Neutrophil (primary cell): ENCODE results near the gene TF.
A peak's percentile ranks its signal among the peaks of the same experiment; 100 is the strongest.

Source experiments
- H3K27ac ChIP-seq: fragments of 200-600 bp; sonication (generic); 2 replicates; pipeline ENCODE4 v1.5.1; 2016; ENCODE audit warnings: mild to moderate bottlenecking, moderate library complexity
- H3K27me3 ChIP-seq: fragments of 200-600 bp; sonication (generic); 2 replicates; pipeline ENCODE4 v1.6.0; 2016; ENCODE audit warnings: mild to moderate bottlenecking
- H3K36me3 ChIP-seq: fragments of 200-600 bp; sonication (generic); 2 replicates; pipeline ENCODE4 v1.5.1; 2017
- H3K4me1 ChIP-seq, 2 experiments: fragments of 200-600 bp in 1 of 2; sonication (generic) in 1 of 2; 1 replicate in 1 of 2; 2 replicates in 1 of 2; pipeline versions ENCODE4 v1.5.1 to v1.6.1; 2013 to 2016; ENCODE audit warnings: low read depth in 1 of 2, low read length in 1 of 2, mild to moderate bottlenecking in 1 of 2, moderate library complexity in 1 of 2; ENCODE audit not compliant: control insufficient read depth in 1 of 2, insufficient read depth in 1 of 2
- H3K4me3 ChIP-seq, 2 experiments: fragments of 200-600 bp in 1 of 2; sonication (generic) in 1 of 2; 1 replicate in 1 of 2; 2 replicates in 1 of 2; pipeline ENCODE4 v1.5.1; 2013 to 2016; ENCODE audit warnings: low read depth in 1 of 2, low read length in 1 of 2, mild to moderate bottlenecking in 1 of 2, moderate library complexity in 1 of 2
- H3K9me3 ChIP-seq: fragments of 200-600 bp; sonication (generic); 2 replicates; pipeline ENCODE4 v1.5.1; 2016
- TF ChIP-seq, protein P1 (sequence below): fragments of 200-600 bp; sonication (generic); IDR thresholded peaks from 2 replicates; pipeline ENCODE4 v1.5.1; 2016; ENCODE audit warnings: antibody characterized with exemption

TF gene

DNA sequence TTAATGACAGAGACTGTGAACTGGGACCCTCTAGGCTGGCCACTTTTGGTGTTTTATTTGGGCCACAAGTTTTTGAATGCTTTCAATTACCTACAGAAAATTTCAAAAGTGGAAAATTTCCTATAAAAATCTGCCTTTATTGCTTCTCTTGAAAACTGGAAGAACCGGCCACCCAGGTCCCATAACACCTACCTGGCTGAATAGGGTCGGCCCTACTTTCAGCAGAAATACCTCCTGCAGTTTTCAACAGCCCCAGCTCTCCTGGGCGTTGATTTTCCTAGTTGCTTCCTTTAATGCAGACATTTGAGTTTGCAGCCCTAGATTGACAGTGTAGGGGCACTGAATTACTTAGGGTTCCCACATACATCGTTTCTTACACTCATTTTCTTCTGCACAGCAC lies 58.7 kb downstream of the TF start:
- TF ChIP-seq, protein P1, sequence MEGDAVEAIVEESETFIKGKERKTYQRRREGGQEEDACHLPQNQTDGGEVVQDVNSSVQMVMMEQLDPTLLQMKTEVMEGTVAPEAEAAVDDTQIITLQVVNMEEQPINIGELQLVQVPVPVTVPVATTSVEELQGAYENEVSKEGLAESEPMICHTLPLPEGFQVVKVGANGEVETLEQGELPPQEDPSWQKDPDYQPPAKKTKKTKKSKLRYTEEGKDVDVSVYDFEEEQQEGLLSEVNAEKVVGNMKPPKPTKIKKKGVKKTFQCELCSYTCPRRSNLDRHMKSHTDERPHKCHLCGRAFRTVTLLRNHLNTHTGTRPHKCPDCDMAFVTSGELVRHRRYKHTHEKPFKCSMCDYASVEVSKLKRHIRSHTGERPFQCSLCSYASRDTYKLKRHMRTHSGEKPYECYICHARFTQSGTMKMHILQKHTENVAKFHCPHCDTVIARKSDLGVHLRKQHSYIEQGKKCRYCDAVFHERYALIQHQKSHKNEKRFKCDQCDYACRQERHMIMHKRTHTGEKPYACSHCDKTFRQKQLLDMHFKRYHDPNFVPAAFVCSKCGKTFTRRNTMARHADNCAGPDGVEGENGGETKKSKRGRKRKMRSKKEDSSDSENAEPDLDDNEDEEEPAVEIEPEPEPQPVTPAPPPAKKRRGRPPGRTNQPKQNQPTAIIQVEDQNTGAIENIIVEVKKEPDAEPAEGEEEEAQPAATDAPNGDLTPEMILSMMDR, result no peak

GRCh38 chr3:133805384-133805701 lies 59.1 kb downstream of the TF start:
- Histone ChIP-seq H3K27me3 (peaks cover 22% of the 10 kb centered on the region), H3K9me3 (no peaks in the 10 kb centered on the region), H3K27ac (no peak overlapping the region), H3K36me3 (no peaks in the 10 kb centered on the region), H3K4me1 (peaks cover 6 to 14% of the 10 kb centered on the region in 2 experiments), H3K4me3 (peak overlapping the region; percentile 68 to 73)
- TF ChIP-seq, protein P1, result no peak

More for the DNA sequence above, 58.7 kb downstream of the TF start:
- Histone ChIP-seq H3K27me3 (peaks cover 26% of the 10 kb centered on the region), H3K4me1 (peaks cover 6 to 14% of the 10 kb centered on the region in 2 experiments), H3K9me3 (no peaks in the 10 kb centered on the region), H3K36me3 (no peaks in the 10 kb centered on the region), H3K4me3 (no peak overlapping the region), H3K27ac (no peak overlapping the region)

DNA sequence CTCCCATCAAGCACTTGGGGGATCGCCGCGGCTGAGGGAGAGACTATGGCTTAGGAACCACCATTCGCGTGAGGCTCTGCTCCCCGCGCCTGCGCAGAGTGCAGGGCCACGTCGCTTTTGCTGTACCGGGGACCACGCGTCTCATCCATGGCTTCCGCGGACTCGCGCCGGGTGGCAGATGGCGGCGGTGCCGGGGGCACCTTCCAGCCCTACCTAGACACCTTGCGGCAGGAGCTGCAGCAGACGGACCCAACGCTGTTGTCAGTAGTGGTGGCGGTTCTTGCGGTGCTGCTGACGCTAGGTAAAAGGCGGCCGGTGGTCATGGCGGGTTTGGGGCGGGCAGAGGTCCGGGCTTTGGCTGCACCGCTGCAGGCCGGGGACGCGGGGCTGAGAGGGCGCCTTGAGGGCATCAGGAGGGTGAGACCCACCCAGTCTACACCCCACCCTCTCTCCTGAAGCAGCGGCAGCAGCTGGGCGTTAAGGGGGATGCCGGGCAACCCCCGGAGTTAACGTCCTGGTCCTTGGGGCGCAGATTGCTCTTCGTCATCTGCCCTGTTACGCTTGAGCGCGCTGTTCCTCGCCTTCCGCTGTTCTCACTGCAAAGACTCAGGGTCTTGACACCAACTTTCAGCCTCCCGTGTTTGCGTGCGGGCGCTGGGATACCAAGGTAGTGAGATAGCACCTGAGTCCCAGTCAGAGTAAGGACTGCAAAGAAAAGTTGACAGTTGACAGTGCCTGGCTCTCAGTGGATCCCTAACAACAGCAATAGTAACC lies 59.7 kb downstream of the TF start, which contains the start of gene SRPRB:
Gene SRPRB (plus strand): TSS at position 114 of the 774 bp plus-strand sequence. CDS start 34 bp downstream, at position 148.
- H3K27me3 ChIP-seq, result peaks cover 16% of the 10 kb centered on the region
- H3K4me3 ChIP-seq, result peak within 1 kb of the TSS; percentile 68 to 73
- peaks cover 6 to 14% of the 10 kb centered on the region in 2 experiments for H3K4me1 ChIP-seq
- H3K27ac ChIP-seq, result no peak within 1 kb of the TSS
- H3K9me3 ChIP-seq, result no peaks in the 10 kb centered on the region
- TF ChIP-seq, protein P1, result no peak
- H3K36me3 ChIP-seq, result peaks cover 3% of the 10 kb centered on the region

DNA sequence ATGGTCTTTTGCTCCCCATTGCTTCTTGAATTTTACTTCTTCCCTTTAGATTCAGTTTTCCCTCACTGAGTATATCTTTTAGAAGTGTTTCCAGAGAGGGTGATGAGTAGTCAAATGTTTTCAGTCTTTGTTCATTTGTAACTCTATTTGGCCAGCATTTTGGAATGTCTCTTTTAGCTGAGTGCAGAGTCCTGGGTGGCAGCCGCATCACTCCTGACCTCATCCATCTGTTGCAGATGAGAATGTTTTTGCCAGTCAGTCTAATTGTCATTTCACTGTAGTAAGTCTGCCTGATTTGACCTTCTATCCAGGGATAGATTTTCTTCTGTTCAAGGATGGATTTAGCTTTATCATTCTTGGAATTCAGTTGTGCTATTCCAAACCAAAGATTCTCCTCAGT lies 66.7 kb downstream of the TF start:
- Histone ChIP-seq H3K4me3 (no peak overlapping the region), H3K36me3 (peaks cover 6% of the 10 kb centered on the region)

DNA sequence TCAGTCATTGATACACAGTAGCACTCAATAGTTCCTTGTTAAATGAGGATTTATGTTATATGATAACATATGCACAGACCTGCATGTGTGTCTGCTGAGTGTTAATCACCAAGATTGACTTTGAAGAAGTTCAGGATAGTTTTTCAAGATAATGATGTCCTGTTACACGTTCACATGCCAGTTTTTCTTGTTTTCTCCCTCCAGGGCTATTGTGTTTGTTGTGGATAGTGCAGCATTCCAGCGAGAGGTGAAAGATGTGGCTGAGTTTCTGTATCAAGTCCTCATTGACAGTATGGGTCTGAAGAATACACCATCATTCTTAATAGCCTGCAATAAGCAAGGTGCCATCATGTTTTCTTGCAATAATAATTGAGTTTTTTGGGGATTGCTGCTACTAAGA lies 69.2 kb downstream of the TF start:
- no peak overlapping the region for H3K4me3 ChIP-seq
- no peak overlapping the region for H3K27ac ChIP-seq
- TF ChIP-seq, protein P1, result no peak
- H3K9me3 ChIP-seq, result no peaks in the 10 kb centered on the region
- H3K36me3 ChIP-seq, result peaks cover 6% of the 10 kb centered on the region
- no peaks in the 10 kb centered on the region for H3K27me3 ChIP-seq
- no peaks in the 10 kb centered on the region for H3K4me1 ChIP-seq

More for the DNA sequence above, 66.7 kb downstream of the TF start:
- Histone ChIP-seq H3K9me3 (no peaks in the 10 kb centered on the region), H3K4me1 (no peaks in the 10 kb centered on the region), H3K27me3 (no peaks in the 10 kb centered on the region), H3K27ac (no peak overlapping the region)
- TF ChIP-seq, protein P1, result no peak
